MM.1S (cell line): ENCODE measurements around the gene KMT2D.

Source experiments
- EZH2 ChIP-seq: fragments of 300-600 bp; sonication (generic); optimal IDR thresholded peaks from 2 replicates; pipeline ENCODE3; 2017; ENCODE audit warnings: low read depth, mild to moderate bottlenecking, antibody characterized with exemption, low read length, mixed read lengths
- TF ChIP-seq, protein P1 (sequence below): fragments of 300-600 bp; sonication (generic); IDR thresholded peaks from 2 replicates; pipeline ENCODE4 v1.5.1; 2016; ENCODE audit warnings: antibody characterized with exemption, low read length, mixed read lengths

DNA sequence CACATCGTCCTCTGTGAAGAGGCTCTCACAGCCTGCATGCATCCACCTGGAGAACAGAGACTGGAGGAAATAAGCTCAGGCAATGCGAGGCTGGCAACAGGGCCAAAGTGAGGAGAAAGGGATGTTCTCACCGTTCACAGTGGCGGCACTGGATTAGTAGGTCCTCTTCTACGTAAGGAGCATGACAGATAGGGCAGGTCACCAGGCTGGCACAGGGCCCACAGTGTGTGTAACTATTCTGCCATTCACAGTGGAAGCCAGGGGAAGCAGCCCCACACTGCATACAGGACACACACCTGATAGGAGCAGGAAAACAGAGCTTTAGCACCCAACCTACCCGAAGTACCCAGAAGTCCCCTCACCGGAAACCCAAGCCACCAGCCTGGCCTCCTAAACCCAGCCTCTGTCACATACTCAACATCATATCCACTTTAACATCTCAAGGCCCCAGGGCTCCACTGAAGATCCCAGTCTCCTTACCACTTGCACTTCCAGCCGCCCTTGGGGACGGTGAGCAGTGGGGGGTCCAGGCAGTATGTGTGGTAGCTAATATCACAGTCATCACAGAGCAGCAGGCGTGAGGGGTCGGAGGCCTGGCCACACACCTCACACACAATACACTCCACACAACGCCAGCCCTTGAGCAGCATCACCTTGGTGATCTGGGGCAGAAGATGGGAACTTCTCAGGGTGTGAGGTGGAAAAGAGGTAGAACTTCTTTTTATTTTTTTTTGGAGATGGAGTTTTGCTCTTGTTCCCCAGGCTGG lies 14.3 kb downstream of the KMT2D start:
- TF ChIP-seq, protein P1, sequence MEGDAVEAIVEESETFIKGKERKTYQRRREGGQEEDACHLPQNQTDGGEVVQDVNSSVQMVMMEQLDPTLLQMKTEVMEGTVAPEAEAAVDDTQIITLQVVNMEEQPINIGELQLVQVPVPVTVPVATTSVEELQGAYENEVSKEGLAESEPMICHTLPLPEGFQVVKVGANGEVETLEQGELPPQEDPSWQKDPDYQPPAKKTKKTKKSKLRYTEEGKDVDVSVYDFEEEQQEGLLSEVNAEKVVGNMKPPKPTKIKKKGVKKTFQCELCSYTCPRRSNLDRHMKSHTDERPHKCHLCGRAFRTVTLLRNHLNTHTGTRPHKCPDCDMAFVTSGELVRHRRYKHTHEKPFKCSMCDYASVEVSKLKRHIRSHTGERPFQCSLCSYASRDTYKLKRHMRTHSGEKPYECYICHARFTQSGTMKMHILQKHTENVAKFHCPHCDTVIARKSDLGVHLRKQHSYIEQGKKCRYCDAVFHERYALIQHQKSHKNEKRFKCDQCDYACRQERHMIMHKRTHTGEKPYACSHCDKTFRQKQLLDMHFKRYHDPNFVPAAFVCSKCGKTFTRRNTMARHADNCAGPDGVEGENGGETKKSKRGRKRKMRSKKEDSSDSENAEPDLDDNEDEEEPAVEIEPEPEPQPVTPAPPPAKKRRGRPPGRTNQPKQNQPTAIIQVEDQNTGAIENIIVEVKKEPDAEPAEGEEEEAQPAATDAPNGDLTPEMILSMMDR: no peak
- no peak for TF ChIP-seq EZH2
